Prostate gland (tissue), 2 donors: Measurements from ENCODE around the gene TELO2. TPM values are rescaled to one million over a fixed set of nuclear protein-coding genes. Genes with fewer than 3 reads are reported as not detected.

Source experiments
- DNase-seq: peaks from one replicate; pipeline ENCODE4 v3.0.0-alpha.2; 2019; ENCODE audit warnings: low spot score
- H3K27ac ChIP-seq, 2 donors: fragments of 200-600 bp; sonication (generic); 2 replicates each; pipeline ENCODE4 v1.5.1; 2017 to 2019
- H3K27me3 ChIP-seq: fragments of 200-600 bp; sonication (generic); replicated peaks from 2 replicates; pipeline ENCODE4 v1.5.1; 2019; ENCODE audit not compliant: insufficient read depth
- H3K36me3 ChIP-seq, 2 donors: fragments of 200-600 bp; sonication (generic); 1 replicate in 1 of 2; 2 replicates in 1 of 2; pipeline versions ENCODE4 v1.5.1 to v1.8.1; 2017 to 2019
- H3K4me1 ChIP-seq: fragments of 200-600 bp; sonication (generic); replicated peaks from 2 replicates; pipeline ENCODE4 v1.5.1; 2019
- H3K4me3 ChIP-seq, 2 donors: fragments of 200-600 bp; sonication (generic); 2 replicates each; pipeline ENCODE4 v1.5.1; 2017 to 2019
- H3K9me3 ChIP-seq: fragments of 200-600 bp; sonication (generic); 2 replicates; pipeline ENCODE4 v1.5.1; 2017
- CTCF ChIP-seq, 4 experiments: fragments of 200-600 bp in 2 of 4; fragments of 450-650 bp in 2 of 4; sonication (generic) in 2 of 4; IDR thresholded peaks; 1 replicate in 3 of 4; 2 replicates in 1 of 4; pipeline ENCODE4 v1.5.1; 2016 to 2019; ENCODE audit warnings: antibody characterized with exemption in 4 of 4, mild to moderate bottlenecking in 2 of 4, moderate library complexity in 2 of 4
- POLR2A ChIP-seq: fragments of 450-650 bp; IDR thresholded peaks from one replicate; pipeline ENCODE4 v1.6.1; 2016; ENCODE audit warnings: antibody characterized with exemption, mild to moderate bottlenecking
- POLR2AphosphoS5 ChIP-seq: sonication (generic); formaldehyde crosslinking; IDR thresholded peaks from one replicate; pipeline ENCODE4 v1.6.1; 2017; ENCODE audit warnings: antibody characterized with exemption
- WGBS: methylation state at CpG from one replicate; pipeline ENCODE4 v1.1.5; 2018; 5-methylcytosine and 5-hydroxymethylcytosine counted together
- intact Hi-C: fragments of 100-400 bp; cut with DNase I; formaldehyde crosslinking; loops from one replicate; pipeline ENCODE4 v1.14.2; 2022
- total RNA-seq, 2 donors: library from RNA; depleted of rRNA; stranded (reverse); fragments of >200 nt; gene quantifications; one replicate each; pipeline ENCODE4 v1.1.0, GENCODE V29; 2016

Gene TELO2
- 10 to 100 TPM; 35.1 to 53.5 TPM for total RNA-seq

- H3K4me1 ChIP-seq: peaks cover 8% of the 10 kb centered on the region
- 3% methylated on average over 20 of the region's 89 CpGs for WGBS
- intact Hi-C loops: loop anchor here (5.0 kb wide), 1 partner anchor 119 kb away; the partner anchor contains the start of genes CRAMP1 and IFT140
Observed at GRCh38 chr16:1492923-1493745, at the start of gene TELO2. Gene TELO2 (plus strand): TSS chr16:1493360. CDS start chr16:1494282, 922 bp downstream.

GRCh38 chr16:1443403-1443973, 49.7 kb upstream of the TELO2 start:
- DNase-seq: no peak
- no peak for TF ChIP-seq CTCF (IDR thresholded peaks at IDR 0.05)
- no peak for TF ChIP-seq POLR2A
- TF ChIP-seq POLR2AphosphoS5: no peak
- Histone ChIP-seq H3K4me1 (no peaks in the 10 kb centered on the region), H3K27ac (no peak overlapping the region), H3K36me3 (no peaks in the 10 kb centered on the region), H3K9me3 (no peaks in the 10 kb centered on the region), H3K27me3 (no peaks in the 10 kb centered on the region), H3K4me3 (no peak overlapping the region)
- intact Hi-C loops: no loop called here
- 80% methylated on average over 34 of the region's 38 CpGs for WGBS

More at GRCh38 chr16:1492923-1493745, at the start of gene TELO2:
- TF ChIP-seq POLR2A (peak; percentile 41), CTCF (IDR thresholded peaks at IDR 0.05) (peak in 1 of 4 experiments; percentile 5), POLR2AphosphoS5 (peak; percentile 68)
- Histone ChIP-seq H3K36me3 (peaks cover 0 to 10% of the 10 kb centered on the region in 2 donors), H3K4me3 (peak within 1 kb of the TSS; percentile 71 to 85), H3K27me3 (no peaks in the 10 kb centered on the region), H3K9me3 (no peaks in the 10 kb centered on the region), H3K27ac (peak within 1 kb of the TSS; percentile 75 to 83)
- DNase-seq: peak; percentile 82

GRCh38 chr16:1443980-1444729, 49.0 kb upstream of the TELO2 start, which contains the start of gene CCDC154:
Gene CCDC154 (minus strand): TSS chr16:1444556. CDS start chr16:1444322, 234 bp downstream.
- no peaks in the 10 kb centered on the region for H3K4me1 ChIP-seq
- 78% methylated on average over 26 of the region's 27 CpGs for WGBS
- TF ChIP-seq CTCF (IDR thresholded peaks at IDR 0.05) (no peak), POLR2A (no peak), POLR2AphosphoS5 (no peak)
- no peak within 1 kb of the TSS for H3K27ac ChIP-seq
- no peaks in the 10 kb centered on the region for H3K36me3 ChIP-seq
- intact Hi-C loops: no loop called here
- no peak for DNase-seq
- H3K27me3 ChIP-seq: no peaks in the 10 kb centered on the region
- no peak within 1 kb of the TSS for H3K4me3 ChIP-seq
- H3K9me3 ChIP-seq: no peaks in the 10 kb centered on the region

- H3K36me3 ChIP-seq: no peaks in the 10 kb centered on the region
- 93% methylated on average over 41 of the region's 48 CpGs for WGBS
Observed at GRCh38 chr16:1444730-1445517, 48.2 kb upstream of the TELO2 start.

More at GRCh38 chr16:1444730-1445517, 48.2 kb upstream of the TELO2 start:
- intact Hi-C loops: no loop called here
- DNase-seq: no peak
- H3K4me3 ChIP-seq: no peak overlapping the region
- no peak overlapping the region for H3K27ac ChIP-seq
- no peaks in the 10 kb centered on the region for H3K27me3 ChIP-seq
- H3K9me3 ChIP-seq: no peaks in the 10 kb centered on the region
- H3K4me1 ChIP-seq: no peaks in the 10 kb centered on the region
- no peak for TF ChIP-seq CTCF (IDR thresholded peaks at IDR 0.05)
- no peak for TF ChIP-seq POLR2AphosphoS5
- TF ChIP-seq POLR2A: no peak
